ENCODE results near the gene CHI3L2.

DNA sequence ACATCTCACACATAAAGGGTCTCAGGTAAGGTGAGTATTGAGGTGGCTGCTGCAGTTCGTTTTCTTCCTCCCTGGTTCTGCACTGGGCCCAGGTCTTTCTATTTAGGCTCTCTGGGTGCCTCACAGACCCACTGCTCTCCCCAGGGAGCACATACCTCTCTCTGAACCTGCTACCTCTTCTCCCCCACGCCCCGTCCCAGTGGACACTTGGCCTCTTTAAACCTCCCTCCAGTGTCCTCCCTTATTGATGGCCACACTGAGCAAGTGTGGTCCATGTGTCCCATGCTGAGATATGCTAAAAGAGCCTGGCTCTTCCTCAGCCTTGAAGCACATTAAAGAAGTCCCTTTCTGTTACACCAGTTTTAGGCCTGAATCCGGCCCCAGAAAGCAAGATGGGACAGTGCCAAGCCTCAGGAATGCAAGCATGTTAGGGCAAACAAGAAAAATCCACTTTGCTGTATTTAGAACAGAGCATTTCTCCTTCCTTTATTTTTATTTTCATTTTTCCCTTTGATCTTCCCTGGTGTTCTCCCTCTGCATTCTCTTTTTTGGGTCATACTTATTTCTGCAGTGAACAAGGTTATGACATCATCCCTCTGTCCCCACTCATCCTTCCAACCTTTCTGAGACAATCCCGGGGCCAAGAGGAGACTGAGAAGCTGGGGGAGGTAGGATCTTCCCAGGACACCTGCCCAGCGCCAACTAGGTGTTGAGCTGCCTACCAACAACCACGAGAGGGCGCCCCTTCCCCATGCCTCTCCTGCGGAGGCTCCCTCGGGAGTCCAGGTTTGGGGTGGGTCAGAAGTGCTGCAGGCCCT is 5.0 kb upstream of the CHI3L2 start:
- TF ChIP-seq, protein P1, sequence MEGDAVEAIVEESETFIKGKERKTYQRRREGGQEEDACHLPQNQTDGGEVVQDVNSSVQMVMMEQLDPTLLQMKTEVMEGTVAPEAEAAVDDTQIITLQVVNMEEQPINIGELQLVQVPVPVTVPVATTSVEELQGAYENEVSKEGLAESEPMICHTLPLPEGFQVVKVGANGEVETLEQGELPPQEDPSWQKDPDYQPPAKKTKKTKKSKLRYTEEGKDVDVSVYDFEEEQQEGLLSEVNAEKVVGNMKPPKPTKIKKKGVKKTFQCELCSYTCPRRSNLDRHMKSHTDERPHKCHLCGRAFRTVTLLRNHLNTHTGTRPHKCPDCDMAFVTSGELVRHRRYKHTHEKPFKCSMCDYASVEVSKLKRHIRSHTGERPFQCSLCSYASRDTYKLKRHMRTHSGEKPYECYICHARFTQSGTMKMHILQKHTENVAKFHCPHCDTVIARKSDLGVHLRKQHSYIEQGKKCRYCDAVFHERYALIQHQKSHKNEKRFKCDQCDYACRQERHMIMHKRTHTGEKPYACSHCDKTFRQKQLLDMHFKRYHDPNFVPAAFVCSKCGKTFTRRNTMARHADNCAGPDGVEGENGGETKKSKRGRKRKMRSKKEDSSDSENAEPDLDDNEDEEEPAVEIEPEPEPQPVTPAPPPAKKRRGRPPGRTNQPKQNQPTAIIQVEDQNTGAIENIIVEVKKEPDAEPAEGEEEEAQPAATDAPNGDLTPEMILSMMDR (IDR thresholded peaks at IDR 0.05 in 8 of 11, conservative IDR thresholded peaks at IDR 0.05 in 3 of 11), result peak; percentile 59 to 94 (median 91)
- peak in 2 of 3 donors; percentile 52 to 62 for TF ChIP-seq POLR2AphosphoS5 (IDR thresholded peaks at IDR 0.05)
- TF ChIP-seq POLR2A (IDR thresholded peaks at IDR 0.05), result no peak

Measured in spleen (tissue), 7 donors.